ENCODE results near the gene DZIP1L.
"Not testable (repeated sequence)": the region's sequence is repeated elsewhere in the genome, so short reads cannot be mapped to it uniquely, and the experiment has no call there.

DZIP1L gene

GRCh38 chr3:138105598-138105997 lies 9.8 kb downstream of the DZIP1L start:
- no peak for TF ChIP-seq CTCF (IDR thresholded peaks at IDR 0.05)
- H3K27ac ChIP-seq: no peak overlapping the region
- H3K4me1 ChIP-seq: no peaks in the 10 kb centered on the region
- DNase-seq: no peak
- intact Hi-C loops (cut with DNase I; ENCODE audit: low total_unique reads): no loop called here
- no peaks in the 10 kb centered on the region for H3K9me3 ChIP-seq
- H3K27me3 ChIP-seq: no peaks in the 10 kb centered on the region
- H3K36me3 ChIP-seq: peaks cover 14 to 41% (median 36%) of the 10 kb centered on the region in 3 donors
- H3K4me3 ChIP-seq: no peak overlapping the region

- intact Hi-C loops (cut with DNase I; ENCODE audit: low total_unique reads): no loop called here
- H3K36me3 ChIP-seq: peaks cover 14 to 44% (median 43%) of the 10 kb centered on the region in 3 donors
- H3K27ac ChIP-seq: no peak overlapping the region
- H3K4me1 ChIP-seq: no peaks in the 10 kb centered on the region
- H3K27me3 ChIP-seq: no peaks in the 10 kb centered on the region
- no peak for TF ChIP-seq CTCF (IDR thresholded peaks at IDR 0.05)
- no peak for DNase-seq
- H3K9me3 ChIP-seq: no peaks in the 10 kb centered on the region
- H3K4me3 ChIP-seq: no peak overlapping the region
Observed at GRCh38 chr3:138103466-138103865, 11.9 kb downstream of the DZIP1L start.

GRCh38 chr3:138101351-138101940 lies 14.0 kb downstream of the DZIP1L start:
- not testable (repeated sequence) for H3K9me3 ChIP-seq

GRCh38 chr3:138099417-138099816 lies 16.0 kb downstream of the DZIP1L start:
- Histone ChIP-seq H3K27ac (no peak overlapping the region), H3K27me3 (no peaks in the 10 kb centered on the region), H3K4me1 (no peaks in the 10 kb centered on the region), H3K36me3 (peaks cover 19 to 61% (median 50%) of the 10 kb centered on the region in 3 donors), H3K4me3 (no peak overlapping the region), H3K9me3 (no peaks in the 10 kb centered on the region)
- TF ChIP-seq CTCF (IDR thresholded peaks at IDR 0.05): no peak
- intact Hi-C loops (cut with DNase I; ENCODE audit: low total_unique reads): no loop called here
- DNase-seq: no peak

More at GRCh38 chr3:138101351-138101940, 14.0 kb downstream of the DZIP1L start:
- H3K4me1 ChIP-seq; DNase-seq; intact Hi-C loops (cut with DNase I; ENCODE audit: low total_unique reads); H3K27me3 ChIP-seq; H3K4me3 ChIP-seq; H3K27ac ChIP-seq: not testable (repeated sequence)
- peaks cover 14 to 49% (median 43%) of the 10 kb centered on the region in 3 donors for H3K36me3 ChIP-seq

- Histone ChIP-seq H3K9me3 (no peaks in the 10 kb centered on the region), H3K27me3 (no peaks in the 10 kb centered on the region), H3K4me3 (no peak overlapping the region), H3K36me3 (peaks cover 17 to 63% (median 47%) of the 10 kb centered on the region in 3 donors), H3K4me1 (no peaks in the 10 kb centered on the region), H3K27ac (no peak overlapping the region)
- intact Hi-C loops (cut with DNase I; ENCODE audit: low total_unique reads): no loop called here
- DNase-seq: no peak
- no peak for TF ChIP-seq CTCF (IDR thresholded peaks at IDR 0.05)
Observed at GRCh38 chr3:138097192-138098172, 17.9 kb downstream of the DZIP1L start.

GRCh38 chr3:138093721-138094120 lies 21.7 kb downstream of the DZIP1L start:
- Histone ChIP-seq H3K9me3 (no peaks in the 10 kb centered on the region), H3K4me1 (no peaks in the 10 kb centered on the region), H3K4me3 (no peak overlapping the region), H3K36me3 (peaks cover 18 to 76% (median 35%) of the 10 kb centered on the region in 3 donors), H3K27ac (no peak overlapping the region), H3K27me3 (no peaks in the 10 kb centered on the region)
- no peak for TF ChIP-seq CTCF (IDR thresholded peaks at IDR 0.05)
- no peak for DNase-seq
- intact Hi-C loops (cut with DNase I; ENCODE audit: low total_unique reads): no loop called here

All from tibial artery (tissue), 4 donors.